OCI-LY3 (cell line): ENCODE measurements around the gene KCNA1.

ENCODE experiments used
- H2AFZ ChIP-seq: fragments of 200-600, 300-600 bp; shearing (Covaris generic); 2 replicates; pipeline ENCODE4 v1.6.0; 2014; ENCODE audit warnings: antibody characterized with exemption, low read depth, low read length
- H3K27ac ChIP-seq: fragments of 200-600, 300-600 bp; sonication (generic); 2 replicates; pipeline ENCODE4 v1.5.1; 2014; ENCODE audit warnings: mild to moderate bottlenecking, low read length, moderate library complexity, mixed read lengths
- H3K27me3 ChIP-seq: fragments of 200-600, 300-600 bp; sonication (generic); 2 replicates; pipeline ENCODE4 v1.6.1; 2014; ENCODE audit warnings: low read depth, low read length, mixed read lengths
- H3K36me3 ChIP-seq: fragments of 200-600, 300-600 bp; sonication (generic); replicated peaks from 2 replicates; pipeline ENCODE3; 2014; ENCODE audit warnings: low read depth, low read length, mixed read lengths
- H3K4me1 ChIP-seq: fragments of 300-600, 200-600 bp; sonication (generic); 2 replicates; pipeline ENCODE4 v1.6.1; 2014; ENCODE audit warnings: low read length, mixed read lengths
- H3K4me2 ChIP-seq: fragments of 200-600, 300-600 bp; sonication (generic); 2 replicates; pipeline ENCODE4 v1.6.1; 2014; ENCODE audit warnings: low read length, mixed read lengths
- H3K4me3 ChIP-seq: fragments of 300-600, 200-600 bp; sonication (generic); 2 replicates; pipeline ENCODE4 v1.5.1; 2014; ENCODE audit warnings: antibody characterized with exemption, mild to moderate bottlenecking, low read length, moderate library complexity
- H3K79me2 ChIP-seq: fragments of 300-600, 200-600 bp; shearing (Covaris generic); 2 replicates; pipeline ENCODE4 v1.6.1; 2014; ENCODE audit warnings: mild to moderate bottlenecking, low read length, mixed read lengths
- H3K9ac ChIP-seq: fragments of 300-600, 200-600 bp; shearing (Covaris generic); 2 replicates; pipeline ENCODE4 v1.6.0; 2014; ENCODE audit warnings: mild to moderate bottlenecking, low read length, moderate library complexity
- H3K9me3 ChIP-seq: fragments of 200-600, 300-600 bp; shearing (Covaris generic); 2 replicates; pipeline ENCODE4 v1.6.1; 2014; ENCODE audit warnings: low read length, mixed read lengths; ENCODE audit not compliant: insufficient read depth
- H4K20me1 ChIP-seq: fragments of 200-600, 300-600 bp; sonication (generic); 2 replicates; pipeline ENCODE4 v1.6.1; 2016; ENCODE audit warnings: low read length, mixed read lengths; ENCODE audit not compliant: insufficient read depth
- CTCF ChIP-seq: fragments of 200-600, 300-600 bp; sonication (generic); IDR thresholded peaks from 2 replicates; pipeline ENCODE4 v1.5.1; 2014; ENCODE audit warnings: antibody characterized with exemption, low read length, low read depth
- EZH2phosphoT487 ChIP-seq: fragments of 200-600 bp; shearing (Covaris generic); IDR thresholded peaks from 2 replicates; pipeline ENCODE4 v1.6.1; 2018; ENCODE audit warnings: antibody characterized with exemption, mixed run types, low read depth

Gene KCNA1

GRCh38 chr12:4958697-4959375, 49.1 kb downstream of the KCNA1 start:
- Histone ChIP-seq H3K79me2 (no peaks in the 10 kb centered on the region), H3K9me3 (no peaks in the 10 kb centered on the region), H3K27ac (no peak overlapping the region), H3K9ac (no peak overlapping the region), H3K4me2 (no peak overlapping the region), H3K36me3 (no peaks in the 10 kb centered on the region), H4K20me1 (no peaks in the 10 kb centered on the region), H2AFZ (no peak overlapping the region), H3K4me1 (no peaks in the 10 kb centered on the region), H3K4me3 (no peak overlapping the region), H3K27me3 (peaks cover 93% of the 10 kb centered on the region)
- no peak for TF ChIP-seq EZH2phosphoT487
- no peak for TF ChIP-seq CTCF

- Histone ChIP-seq H3K27ac (no peak overlapping the region), H3K36me3 (no peaks in the 10 kb centered on the region), H3K4me1 (no peaks in the 10 kb centered on the region), H2AFZ (no peak overlapping the region), H4K20me1 (no peaks in the 10 kb centered on the region), H3K27me3 (peaks cover 93% of the 10 kb centered on the region), H3K9ac (no peak overlapping the region), H3K9me3 (no peaks in the 10 kb centered on the region), H3K4me2 (no peak overlapping the region), H3K4me3 (no peak overlapping the region), H3K79me2 (no peaks in the 10 kb centered on the region)
- TF ChIP-seq EZH2phosphoT487 = no peak
Measured at GRCh38 chr12:4959381-4959780, 49.7 kb downstream of the KCNA1 start.

- H3K9me3 ChIP-seq = no peaks in the 10 kb centered on the region
- H4K20me1 ChIP-seq = no peaks in the 10 kb centered on the region
- H3K36me3 ChIP-seq = no peaks in the 10 kb centered on the region
- no peak overlapping the region for H3K4me3 ChIP-seq
- no peak overlapping the region for H2AFZ ChIP-seq
- H3K9ac ChIP-seq = no peak overlapping the region
- no peaks in the 10 kb centered on the region for H3K4me1 ChIP-seq
- peaks cover 93% of the 10 kb centered on the region for H3K27me3 ChIP-seq
- H3K27ac ChIP-seq = no peak overlapping the region
- H3K79me2 ChIP-seq = no peaks in the 10 kb centered on the region
- TF ChIP-seq CTCF (no peak), EZH2phosphoT487 (no peak)
- H3K4me2 ChIP-seq = no peak overlapping the region
Measured at GRCh38 chr12:4960030-4960429, 50.3 kb downstream of the KCNA1 start.

GRCh38 chr12:4960547-4960946, 50.8 kb downstream of the KCNA1 start:
- Histone ChIP-seq H3K36me3 (no peaks in the 10 kb centered on the region), H3K79me2 (no peaks in the 10 kb centered on the region), H3K4me1 (no peaks in the 10 kb centered on the region), H3K9me3 (no peaks in the 10 kb centered on the region), H3K4me3 (no peak overlapping the region), H3K4me2 (no peak overlapping the region), H3K27ac (no peak overlapping the region), H4K20me1 (no peaks in the 10 kb centered on the region), H3K27me3 (peaks cover 93% of the 10 kb centered on the region), H3K9ac (no peak overlapping the region), H2AFZ (no peak overlapping the region)
- no peak for TF ChIP-seq CTCF
- TF ChIP-seq EZH2phosphoT487 = no peak
